GM21619 (cell line): Measurements from ENCODE around the gene IGF1R.
"Not testable (repeated sequence)": the region's sequence is repeated elsewhere in the genome, so short reads cannot be mapped to it uniquely, and the experiment has no call there.

Experiments
- ATAC-seq: cut with Tn5 transposase; IDR thresholded peaks from one replicate; pipeline ENCODE4 v1.9.1; 2021; ENCODE audit not compliant: unreplicated experiment

The IGF1R gene

DNA sequence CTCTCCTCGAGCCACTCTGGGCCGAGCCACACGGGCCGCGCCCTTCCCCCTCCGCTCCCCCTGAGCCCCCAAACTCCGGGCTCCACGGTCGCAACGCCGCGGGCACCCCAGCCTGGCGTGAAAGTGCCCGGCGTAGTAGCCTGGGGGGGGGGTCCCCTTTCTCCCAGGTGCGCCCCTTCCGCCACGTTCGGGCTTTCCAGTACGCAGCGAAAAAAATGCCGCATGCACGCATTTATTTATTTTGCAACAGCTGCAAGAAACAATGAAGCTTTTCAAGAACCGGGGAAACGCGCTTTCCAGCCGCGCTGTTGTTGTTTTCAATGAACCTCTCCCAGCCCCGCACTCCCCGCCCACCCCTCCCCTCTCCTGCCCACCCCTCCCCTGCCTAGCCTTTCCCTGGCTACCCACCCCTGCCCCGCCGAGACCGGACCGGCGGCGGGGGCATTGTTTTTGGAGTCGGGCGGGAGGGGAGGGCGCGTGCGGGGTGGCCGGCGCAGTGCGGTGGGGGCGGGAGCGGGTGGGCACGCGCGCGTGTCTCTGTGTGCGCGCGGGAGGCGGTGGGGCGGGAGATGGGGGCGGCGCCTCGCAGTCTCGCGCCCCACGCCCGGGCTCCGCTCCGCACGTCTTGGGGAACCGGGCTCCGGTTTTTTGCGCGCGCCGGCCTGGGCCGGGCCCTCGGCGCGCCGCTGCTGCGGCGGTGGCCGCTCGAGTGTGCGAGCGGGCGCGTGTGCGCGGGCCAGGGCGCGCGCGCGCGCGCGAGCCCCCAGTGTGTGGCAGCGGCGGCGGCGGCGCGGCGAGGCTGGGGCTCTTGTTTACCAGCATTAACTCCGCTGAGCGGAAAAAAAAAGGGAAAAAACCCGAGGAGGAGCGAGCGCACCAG lies at the start of gene IGF1R:
TSS of gene IGF1R (plus strand) at position 766 of the 880 bp plus-strand sequence. CDS start 1,043 bp downstream, outside the sequence.
- peak; percentile 66 for ATAC-seq

- peak; percentile 87 for ATAC-seq
Observed at GRCh38 chr15:98599909-98600691, 48.2 kb upstream of the IGF1R start.

DNA sequence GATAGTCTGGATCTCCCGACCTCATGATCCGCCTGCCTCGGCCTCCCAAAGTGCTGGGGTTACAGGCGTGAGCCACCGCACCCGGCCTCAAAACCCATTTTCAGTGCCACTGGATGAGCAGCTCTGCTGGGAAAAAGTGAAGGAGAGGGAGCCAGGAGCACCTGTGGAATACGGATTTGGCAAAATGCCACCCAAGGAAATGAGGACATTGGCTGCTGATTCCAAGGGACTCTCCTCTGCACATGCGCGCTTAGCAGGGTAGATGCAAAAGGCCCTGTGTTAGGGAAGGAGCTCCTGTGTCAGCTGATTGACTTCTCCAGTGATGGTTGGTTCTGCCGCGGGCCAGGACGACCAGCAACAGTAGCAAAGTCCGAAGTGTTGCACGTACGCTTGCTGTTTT lies 43.4 kb upstream of the IGF1R start:
- ATAC-seq: no peak

DNA sequence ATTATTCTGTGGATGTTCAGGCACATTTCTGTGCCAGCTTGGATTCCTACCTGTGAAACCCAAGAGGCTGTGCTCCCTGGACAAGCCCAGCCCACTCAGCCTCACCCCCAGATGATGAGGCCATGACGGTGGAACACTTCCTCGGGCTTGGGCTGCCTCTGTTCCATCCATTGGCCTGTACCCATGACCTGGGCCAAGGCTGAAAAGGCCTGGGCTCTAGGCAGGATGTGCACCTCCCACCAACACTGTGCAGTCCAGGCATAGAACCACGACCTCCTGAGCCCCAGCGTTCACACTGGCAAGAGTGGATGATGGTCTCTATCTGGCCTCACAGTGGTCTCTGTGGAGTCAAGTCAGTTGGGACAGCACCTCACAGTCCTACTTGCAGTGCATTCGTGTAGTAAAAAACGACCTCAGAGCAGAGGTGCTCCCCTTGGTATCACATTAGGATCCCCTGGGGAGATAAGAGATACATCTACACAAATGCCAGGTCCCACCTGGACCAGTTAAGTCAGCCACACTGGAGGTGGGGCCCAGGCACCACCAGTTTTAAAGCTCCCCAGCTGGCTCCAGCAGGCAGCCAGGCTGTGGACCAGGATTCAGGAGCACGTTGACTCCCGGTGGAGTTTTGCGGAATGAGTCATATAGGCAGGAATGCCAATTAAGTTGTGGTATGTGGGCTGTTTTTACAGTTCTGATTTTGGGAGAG lies 39.0 kb upstream of the IGF1R start:
- no peak for ATAC-seq

- ATAC-seq: no peak
Observed at GRCh38 chr15:98610991-98611390, 37.3 kb upstream of the IGF1R start.

DNA sequence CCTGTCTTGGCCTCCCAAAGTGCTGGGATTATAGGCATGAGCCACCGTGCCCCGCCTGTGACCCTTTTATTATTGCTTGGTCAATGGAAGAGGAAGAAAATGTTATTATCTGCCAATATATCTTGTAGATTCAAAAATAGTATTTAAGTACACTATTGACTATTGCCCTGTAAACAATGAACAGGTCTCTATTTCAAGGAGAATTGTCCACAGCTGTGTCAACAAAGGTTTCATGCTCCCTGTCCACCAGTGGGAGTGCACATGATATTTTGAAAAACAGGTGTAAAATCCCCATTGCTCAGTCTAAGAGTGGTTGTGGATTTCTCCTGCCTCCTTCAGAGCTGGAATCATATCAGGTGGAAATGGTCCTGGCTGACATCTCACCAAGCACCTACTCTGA lies 36.5 kb upstream of the IGF1R start:
- no peak for ATAC-seq

GRCh38 chr15:98612490-98613110 lies 35.7 kb upstream of the IGF1R start:
- ATAC-seq: no peak

DNA sequence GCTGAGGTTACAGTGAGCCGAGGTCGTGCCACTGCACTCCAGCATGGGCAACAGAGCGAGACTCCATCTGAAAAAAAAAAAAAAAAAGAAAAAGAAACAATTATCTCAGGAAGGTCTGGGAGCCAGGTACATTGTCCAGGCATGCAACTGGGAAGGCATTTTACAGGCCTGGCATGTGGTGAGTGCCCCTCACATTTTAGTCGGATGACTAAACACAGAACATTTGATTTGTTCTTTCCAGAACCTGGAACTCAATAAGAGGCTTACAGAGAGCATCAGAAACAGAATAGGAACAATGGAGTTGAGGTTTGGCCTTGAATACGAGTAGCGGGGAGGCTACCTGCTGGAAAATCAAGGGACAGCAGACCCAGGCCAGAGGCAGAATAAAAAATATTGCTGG lies 33.7 kb upstream of the IGF1R start:
- no peak for ATAC-seq

- ATAC-seq: no peak
Observed at GRCh38 chr15:98616397-98616796, 31.9 kb upstream of the IGF1R start.

- no peak for ATAC-seq
Observed at GRCh38 chr15:98617328-98617980, 30.9 kb upstream of the IGF1R start.

DNA sequence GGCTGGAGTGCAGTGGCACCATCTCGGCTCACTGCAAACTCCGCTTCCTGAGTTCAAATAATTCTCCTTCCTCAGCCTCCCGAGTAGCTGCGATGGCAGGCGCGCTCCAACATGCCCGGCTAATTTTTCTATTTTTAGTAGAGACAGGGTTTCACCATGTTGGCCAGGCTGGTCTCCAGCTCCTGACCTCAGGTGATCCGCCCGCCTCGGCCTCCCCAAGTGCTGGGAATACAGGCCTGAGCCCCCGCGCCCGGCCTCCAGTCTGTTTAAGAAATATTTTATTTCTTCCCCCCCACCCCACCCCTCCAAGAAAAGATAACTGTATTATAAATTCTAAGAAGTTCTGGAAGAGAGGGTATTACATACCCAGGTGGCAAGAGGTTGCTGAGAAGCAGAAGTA lies 29.8 kb upstream of the IGF1R start:
- ATAC-seq: not testable (repeated sequence)

DNA sequence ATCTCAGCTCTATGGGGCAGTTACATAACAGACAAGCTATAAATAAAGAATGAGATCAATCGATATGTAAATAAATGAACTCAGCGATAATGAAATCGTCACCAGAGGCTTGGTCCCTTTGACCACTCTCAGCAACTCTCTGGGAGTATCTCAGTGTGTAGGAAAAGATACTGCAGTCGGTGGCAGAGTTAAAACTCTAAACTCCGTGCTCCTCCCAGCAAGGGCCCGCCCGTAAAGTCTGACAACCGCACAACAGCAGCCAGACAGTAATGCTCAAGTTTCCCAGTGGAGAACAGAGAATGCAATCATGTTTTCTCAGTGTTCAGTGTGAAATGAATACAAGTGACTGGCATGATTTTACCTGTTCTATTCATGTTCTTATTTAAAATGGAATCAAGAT lies 28.3 kb upstream of the IGF1R start:
- no peak for ATAC-seq

DNA sequence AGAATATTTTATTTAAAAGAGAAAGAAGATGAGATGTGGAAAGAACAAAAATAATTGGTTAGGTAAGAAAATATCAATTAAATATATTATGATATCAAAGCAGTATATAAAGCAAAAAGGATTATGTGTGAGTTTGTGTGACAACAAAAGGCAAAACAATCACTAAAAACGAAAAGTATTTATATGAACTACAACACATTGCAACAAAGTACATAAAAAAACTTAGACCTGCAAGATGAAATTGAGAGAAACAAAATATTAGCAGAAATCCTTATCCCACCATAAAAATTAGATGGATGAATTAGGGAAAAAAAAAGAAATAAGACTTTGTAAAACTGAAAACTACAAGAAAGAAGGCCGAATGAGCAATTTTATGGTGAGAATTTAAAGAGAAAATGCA lies 27.3 kb upstream of the IGF1R start:
- no peak for ATAC-seq

DNA sequence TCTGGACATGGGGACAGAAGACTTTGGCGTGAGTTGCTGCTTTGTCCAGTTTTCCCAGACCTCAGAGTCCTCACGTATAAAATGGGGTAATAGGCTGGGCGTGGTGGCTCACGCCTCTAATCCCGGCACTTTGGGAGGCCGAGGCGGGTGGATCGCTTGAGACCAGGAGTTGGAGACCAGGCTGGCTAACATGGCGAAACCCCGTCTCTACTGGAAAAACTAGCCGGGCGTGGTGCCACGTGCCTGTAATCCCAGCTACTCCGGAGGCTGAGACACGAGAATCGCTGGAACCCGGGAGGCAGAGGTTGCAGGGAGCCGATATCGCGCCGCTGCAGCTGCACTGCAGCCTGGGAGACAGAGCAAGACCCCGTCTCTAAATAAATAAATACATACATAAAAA lies 22.7 kb upstream of the IGF1R start:
- no peak for ATAC-seq

GRCh38 chr15:98626153-98626552 lies 22.2 kb upstream of the IGF1R start:
- ATAC-seq: no peak

GRCh38 chr15:98628216-98628615 lies 20.1 kb upstream of the IGF1R start:
- no peak for ATAC-seq

- ATAC-seq: no peak
Observed at GRCh38 chr15:98635848-98636247, 12.5 kb upstream of the IGF1R start.

GRCh38 chr15:98643115-98643514 lies 5.2 kb upstream of the IGF1R start:
- ATAC-seq: no peak

DNA sequence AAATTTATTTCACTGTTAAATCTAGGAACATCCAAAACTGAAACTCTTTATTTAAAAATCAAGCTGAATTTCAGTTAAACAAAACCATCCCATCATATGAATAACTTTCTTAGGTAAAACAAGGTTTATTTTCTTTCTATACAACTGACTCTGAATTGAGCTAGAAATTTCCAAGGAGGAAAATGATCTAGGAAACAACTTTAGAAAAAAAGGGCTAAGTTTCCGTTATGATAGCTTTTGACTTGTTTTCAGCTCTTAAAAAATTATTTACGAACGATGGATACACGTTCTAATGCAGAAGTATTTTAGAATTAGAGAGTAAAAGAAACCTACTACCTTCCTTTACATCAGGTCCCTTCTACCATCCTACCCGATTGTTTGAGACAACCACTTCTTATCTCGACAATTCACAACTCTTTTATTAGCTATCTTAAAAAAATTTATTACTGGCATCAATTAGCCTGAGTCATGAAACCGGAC lies 1.8 kb upstream of the IGF1R start:
- no peak for ATAC-seq

GRCh38 chr15:98647026-98647773 lies 1.1 kb upstream of the IGF1R start:
- ATAC-seq: peak; percentile 42
